AG09319 (cell line): ENCODE results near the gene SEC14L5.

ENCODE experiments used
- DNase-seq: peaks from one replicate; pipeline ENCODE4 v3.0.0-alpha.2; 2010; ENCODE audit warnings: low read depth; ENCODE audit errors: extremely low read depth
- TF ChIP-seq, protein P1 (sequence below): IDR thresholded peaks from 2 replicates; pipeline ENCODE4 v1.5.1; 2011; ENCODE audit warnings: low read depth, mild to moderate bottlenecking, inconsistent platforms, low read length, moderate library complexity

SEC14L5 gene

DNA sequence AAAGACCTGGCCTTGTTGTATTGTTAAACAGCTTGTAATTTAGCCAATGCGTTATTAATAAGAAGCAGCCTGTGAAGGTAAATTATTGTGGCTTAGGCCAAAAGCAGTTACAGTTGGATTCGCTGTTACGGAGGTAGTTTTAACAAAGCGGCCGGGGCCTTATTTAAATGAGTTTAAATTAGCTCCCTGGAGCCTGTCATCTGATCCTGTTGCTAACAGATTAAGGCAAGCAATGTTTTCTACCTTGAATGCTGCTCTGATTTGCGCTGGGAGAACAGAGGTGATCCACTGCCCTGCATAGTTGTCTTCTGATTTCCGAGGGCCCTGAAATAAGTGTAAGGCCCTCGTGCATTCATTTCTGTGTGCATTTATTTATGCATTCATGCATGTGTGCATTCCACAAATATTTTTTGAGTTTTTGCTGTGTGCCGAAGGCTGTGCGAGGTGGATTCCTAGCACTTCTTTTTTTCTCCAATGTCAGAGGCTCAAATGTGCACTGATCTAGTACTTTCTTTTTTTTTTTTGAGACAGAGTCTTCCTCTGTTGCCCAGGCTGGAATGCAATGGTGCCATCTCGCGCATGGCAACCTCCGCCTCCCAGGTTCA is 10.9 kb downstream of the SEC14L5 start:
- TF ChIP-seq, protein P1, sequence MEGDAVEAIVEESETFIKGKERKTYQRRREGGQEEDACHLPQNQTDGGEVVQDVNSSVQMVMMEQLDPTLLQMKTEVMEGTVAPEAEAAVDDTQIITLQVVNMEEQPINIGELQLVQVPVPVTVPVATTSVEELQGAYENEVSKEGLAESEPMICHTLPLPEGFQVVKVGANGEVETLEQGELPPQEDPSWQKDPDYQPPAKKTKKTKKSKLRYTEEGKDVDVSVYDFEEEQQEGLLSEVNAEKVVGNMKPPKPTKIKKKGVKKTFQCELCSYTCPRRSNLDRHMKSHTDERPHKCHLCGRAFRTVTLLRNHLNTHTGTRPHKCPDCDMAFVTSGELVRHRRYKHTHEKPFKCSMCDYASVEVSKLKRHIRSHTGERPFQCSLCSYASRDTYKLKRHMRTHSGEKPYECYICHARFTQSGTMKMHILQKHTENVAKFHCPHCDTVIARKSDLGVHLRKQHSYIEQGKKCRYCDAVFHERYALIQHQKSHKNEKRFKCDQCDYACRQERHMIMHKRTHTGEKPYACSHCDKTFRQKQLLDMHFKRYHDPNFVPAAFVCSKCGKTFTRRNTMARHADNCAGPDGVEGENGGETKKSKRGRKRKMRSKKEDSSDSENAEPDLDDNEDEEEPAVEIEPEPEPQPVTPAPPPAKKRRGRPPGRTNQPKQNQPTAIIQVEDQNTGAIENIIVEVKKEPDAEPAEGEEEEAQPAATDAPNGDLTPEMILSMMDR: no peak
- no peak for DNase-seq

DNA sequence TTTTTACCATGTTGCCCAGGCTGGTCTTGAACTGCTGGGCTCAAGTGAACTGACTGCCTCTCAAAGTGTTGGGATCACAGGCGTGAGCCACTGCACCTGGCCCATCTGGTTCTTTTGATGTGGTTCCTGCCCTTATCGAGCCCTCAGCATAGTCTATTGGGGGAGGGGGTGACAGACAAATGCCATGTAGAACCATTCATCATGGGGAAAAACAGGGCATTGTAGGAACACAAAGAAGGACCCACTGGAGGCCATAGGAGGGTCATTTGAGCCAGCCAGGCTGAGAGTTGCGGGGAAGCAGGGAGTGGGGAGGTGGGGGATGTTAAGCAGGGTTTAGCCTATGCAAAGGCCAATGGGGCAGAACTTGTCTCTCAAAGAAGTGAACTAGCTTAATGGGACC is 11.9 kb downstream of the SEC14L5 start:
- no peak for DNase-seq
- TF ChIP-seq, protein P1: no peak

DNA sequence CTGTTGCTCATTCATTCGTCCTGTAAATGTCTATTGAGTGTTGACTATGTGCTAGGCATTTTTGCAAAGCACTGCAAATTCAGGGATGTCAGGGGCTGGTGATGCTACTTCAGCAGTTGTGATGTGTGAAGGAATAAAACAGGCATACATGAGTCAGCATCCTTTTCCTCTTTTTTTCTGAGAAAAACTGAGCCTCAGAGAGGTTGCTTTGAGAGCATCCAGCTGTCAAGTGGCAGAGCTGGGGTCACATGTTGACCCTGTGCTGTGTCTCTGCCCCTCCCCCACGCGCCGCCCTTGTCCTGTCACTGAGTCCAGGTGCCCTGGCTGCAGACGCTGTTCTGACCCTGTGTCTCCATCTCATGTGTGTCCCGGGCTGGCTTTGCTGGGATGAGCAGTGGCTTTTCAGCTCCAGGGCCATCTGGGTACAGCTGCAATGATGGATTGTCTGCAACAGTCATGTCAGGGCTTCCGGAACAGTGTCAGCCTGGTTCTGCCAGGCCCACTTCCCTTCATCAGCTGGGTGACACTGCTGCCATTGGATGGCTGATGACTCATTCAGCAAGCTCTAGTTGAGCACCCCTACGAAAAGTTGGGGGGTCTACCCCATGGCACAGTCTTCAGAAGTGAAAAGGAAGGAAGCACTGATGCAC is 14.9 kb downstream of the SEC14L5 start:
- TF ChIP-seq, protein P1: no peak
- DNase-seq: no peak

DNA sequence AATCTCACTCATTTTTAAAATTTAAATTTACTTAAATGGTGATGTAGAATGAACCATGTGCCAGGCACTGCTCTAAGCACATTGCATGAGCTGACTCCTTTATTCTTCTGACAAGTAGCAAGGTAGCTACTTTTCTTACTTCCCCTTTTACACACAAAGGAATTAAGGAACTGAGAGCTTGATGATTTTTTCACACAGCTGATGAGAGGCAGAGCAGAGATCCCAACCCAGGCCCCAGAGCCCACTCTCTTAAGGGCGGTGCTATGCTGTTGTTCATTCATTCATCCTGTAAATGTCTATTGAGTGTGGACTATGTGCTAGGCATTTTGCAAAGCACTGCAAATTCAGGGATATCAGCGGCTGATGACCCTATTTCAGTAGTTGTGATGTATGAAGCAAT is 17.9 kb downstream of the SEC14L5 start:
- TF ChIP-seq, protein P1: no peak
- DNase-seq: no peak

DNA sequence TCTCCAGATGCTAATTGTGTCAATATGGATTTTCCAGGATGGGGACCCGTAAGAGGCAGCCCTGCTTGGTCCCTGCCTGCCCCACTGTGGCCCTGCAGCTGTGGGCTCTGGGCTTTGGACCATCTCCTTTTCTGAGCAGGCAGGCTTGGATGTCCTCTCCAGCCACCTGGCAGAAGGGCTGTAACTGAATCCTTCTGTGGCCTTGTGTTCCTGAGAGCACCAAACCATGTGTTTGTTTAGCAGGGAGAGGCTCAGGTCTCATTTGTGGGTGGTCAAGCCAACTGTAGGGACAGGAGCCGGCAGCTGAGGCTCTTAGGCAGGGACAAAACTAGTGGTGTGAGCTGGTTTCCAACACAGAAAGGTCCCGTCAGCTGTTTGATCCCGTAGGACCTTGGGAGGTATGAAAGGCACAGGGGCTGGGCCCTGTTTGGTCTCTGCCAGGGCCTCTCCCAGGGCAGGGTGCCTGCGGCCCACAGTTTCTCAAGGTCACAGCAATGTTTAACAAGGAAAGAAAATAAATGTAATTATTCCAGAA is 18.5 kb downstream of the SEC14L5 start:
- TF ChIP-seq, protein P1: no peak
- DNase-seq: no peak

DNA sequence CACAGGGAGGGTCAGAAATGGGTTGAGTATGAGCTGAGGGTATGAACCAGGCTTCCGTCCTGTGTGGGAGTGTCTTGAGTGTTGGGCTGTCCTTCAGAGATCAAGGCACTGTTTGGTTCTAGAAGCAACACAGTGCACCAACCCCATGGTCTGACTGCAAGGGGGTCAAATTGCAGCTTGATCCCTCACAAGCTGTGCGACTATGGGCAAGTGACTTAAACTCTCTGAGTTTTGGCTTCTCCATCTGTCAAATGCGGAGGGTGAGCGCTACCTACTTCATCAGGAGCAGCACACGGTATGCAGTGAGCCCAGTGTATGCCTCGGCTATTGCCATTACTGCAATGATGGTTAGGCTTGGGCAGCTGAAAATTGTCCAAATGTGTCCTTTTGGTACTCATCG is 21.0 kb downstream of the SEC14L5 start:
- no peak for DNase-seq
- TF ChIP-seq, protein P1: no peak
